H1 (cell line): Measurements from ENCODE around the gene EXTL1. TPM values are rescaled to one million over a fixed set of nuclear protein-coding genes. Genes with fewer than 3 reads are reported as not detected.

ENCODE experiments used
- CEBPB ChIP-seq: IDR thresholded peaks from 2 replicates; pipeline ENCODE4 v1.6.1; 2012; ENCODE audit warnings: low read depth, low read length
- MAFK ChIP-seq: IDR thresholded peaks from 2 replicates; pipeline ENCODE4 v1.6.1; 2012; ENCODE audit warnings: low read depth, mild to moderate bottlenecking, improper control_type of control experiment, low read length
- NANOG ChIP-seq: IDR thresholded peaks from 2 replicates; pipeline ENCODE4 v1.6.1; 2011; ENCODE audit warnings: low read length, low read depth, mild to moderate bottlenecking, inconsistent platforms; ENCODE audit not compliant: insufficient read depth, poor library complexity, severe bottlenecking
- PHF8 ChIP-seq: fragments of 200-600 bp; sonication (generic); conservative IDR thresholded peaks from 2 replicates; pipeline ENCODE4 v1.7.1; 2012; ENCODE audit warnings: low read depth, mild to moderate bottlenecking, inconsistent platforms, low read length, moderate library complexity
- YY1 ChIP-seq: IDR thresholded peaks from 2 replicates; pipeline ENCODE4 v1.6.1; 2011; ENCODE audit warnings: low read depth, mild to moderate bottlenecking, low read length
- polyA plus RNA-seq, 7 experiments: library from polyadenylated mRNA; depleted of rRNA in 3 of 7; stranded (reverse) in 5 of 7; unstranded in 2 of 7; fragments of >200 nt in 5 of 7; fragments of 200-250 nt in 2 of 7; gene quantifications; 1 replicate in 5 of 7; 2 replicates in 1 of 7; 4 replicates in 1 of 7; pipeline versions ENCODE4 v1.2.1 to v1.2.3, GENCODE V29; 2011 to 2013; ENCODE audit warnings: missing spikeins in 2 of 7, mixed read lengths in 2 of 7
- total RNA-seq: library from RNA; stranded (reverse); fragmentation: NEBNext Ultra II Directional; extraction: Animal tissue kit (Norgen Biotek cat#: 25700); gene quantifications from 2 replicates; pipeline ENCODE4 v1.2.1, GENCODE V29; 2021
- TF ChIP-seq, protein P1 (sequence below): fragments of 300-600 bp; sonication (generic); IDR thresholded peaks from 2 replicates; pipeline ENCODE4 v1.7.1; 2012; ENCODE audit warnings: low read length, moderate library complexity, mild to moderate bottlenecking, inconsistent platforms; ENCODE audit not compliant: insufficient replicate concordance

EXTL1 gene
- total and polyA plus RNA-seq, 2 of the 8 experiments (the other 6 are each of a cell fraction or from before 2014, with no cell fraction given) = 0.89 to 1.2 TPM

DNA sequence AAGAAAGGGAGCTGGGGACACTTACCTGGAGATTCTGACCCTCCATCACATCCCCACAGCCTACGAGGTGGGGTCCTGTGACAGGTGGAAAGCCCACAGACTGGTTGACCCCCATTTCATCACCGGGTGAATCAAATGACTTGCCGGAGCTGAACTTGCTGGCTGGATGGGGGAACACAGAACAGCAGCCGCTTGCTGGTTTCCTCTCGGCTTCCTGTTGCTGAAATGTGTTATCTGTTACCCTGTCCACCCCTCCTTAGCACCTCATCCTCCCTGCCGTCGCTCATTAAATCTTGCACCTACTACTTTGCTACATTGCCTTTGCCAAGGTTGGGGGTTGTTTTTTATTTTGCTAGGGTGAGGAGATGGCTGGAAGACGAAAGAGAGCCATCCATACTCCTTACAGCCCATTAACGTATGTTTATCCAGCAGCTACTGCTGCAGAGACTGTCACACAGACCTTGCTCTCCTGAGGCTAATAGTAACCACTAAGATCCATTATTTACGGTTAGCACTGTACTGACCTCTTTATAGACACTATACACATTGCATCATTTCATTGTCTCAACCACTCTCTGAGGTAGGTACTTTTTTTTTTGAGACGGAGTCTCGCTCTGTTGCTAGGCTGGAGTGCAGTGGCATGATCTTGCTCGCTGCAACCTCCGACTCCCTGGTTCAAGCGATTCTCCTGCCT lies 30.7 kb upstream of the EXTL1 start (continued):
- TF ChIP-seq, protein P1, sequence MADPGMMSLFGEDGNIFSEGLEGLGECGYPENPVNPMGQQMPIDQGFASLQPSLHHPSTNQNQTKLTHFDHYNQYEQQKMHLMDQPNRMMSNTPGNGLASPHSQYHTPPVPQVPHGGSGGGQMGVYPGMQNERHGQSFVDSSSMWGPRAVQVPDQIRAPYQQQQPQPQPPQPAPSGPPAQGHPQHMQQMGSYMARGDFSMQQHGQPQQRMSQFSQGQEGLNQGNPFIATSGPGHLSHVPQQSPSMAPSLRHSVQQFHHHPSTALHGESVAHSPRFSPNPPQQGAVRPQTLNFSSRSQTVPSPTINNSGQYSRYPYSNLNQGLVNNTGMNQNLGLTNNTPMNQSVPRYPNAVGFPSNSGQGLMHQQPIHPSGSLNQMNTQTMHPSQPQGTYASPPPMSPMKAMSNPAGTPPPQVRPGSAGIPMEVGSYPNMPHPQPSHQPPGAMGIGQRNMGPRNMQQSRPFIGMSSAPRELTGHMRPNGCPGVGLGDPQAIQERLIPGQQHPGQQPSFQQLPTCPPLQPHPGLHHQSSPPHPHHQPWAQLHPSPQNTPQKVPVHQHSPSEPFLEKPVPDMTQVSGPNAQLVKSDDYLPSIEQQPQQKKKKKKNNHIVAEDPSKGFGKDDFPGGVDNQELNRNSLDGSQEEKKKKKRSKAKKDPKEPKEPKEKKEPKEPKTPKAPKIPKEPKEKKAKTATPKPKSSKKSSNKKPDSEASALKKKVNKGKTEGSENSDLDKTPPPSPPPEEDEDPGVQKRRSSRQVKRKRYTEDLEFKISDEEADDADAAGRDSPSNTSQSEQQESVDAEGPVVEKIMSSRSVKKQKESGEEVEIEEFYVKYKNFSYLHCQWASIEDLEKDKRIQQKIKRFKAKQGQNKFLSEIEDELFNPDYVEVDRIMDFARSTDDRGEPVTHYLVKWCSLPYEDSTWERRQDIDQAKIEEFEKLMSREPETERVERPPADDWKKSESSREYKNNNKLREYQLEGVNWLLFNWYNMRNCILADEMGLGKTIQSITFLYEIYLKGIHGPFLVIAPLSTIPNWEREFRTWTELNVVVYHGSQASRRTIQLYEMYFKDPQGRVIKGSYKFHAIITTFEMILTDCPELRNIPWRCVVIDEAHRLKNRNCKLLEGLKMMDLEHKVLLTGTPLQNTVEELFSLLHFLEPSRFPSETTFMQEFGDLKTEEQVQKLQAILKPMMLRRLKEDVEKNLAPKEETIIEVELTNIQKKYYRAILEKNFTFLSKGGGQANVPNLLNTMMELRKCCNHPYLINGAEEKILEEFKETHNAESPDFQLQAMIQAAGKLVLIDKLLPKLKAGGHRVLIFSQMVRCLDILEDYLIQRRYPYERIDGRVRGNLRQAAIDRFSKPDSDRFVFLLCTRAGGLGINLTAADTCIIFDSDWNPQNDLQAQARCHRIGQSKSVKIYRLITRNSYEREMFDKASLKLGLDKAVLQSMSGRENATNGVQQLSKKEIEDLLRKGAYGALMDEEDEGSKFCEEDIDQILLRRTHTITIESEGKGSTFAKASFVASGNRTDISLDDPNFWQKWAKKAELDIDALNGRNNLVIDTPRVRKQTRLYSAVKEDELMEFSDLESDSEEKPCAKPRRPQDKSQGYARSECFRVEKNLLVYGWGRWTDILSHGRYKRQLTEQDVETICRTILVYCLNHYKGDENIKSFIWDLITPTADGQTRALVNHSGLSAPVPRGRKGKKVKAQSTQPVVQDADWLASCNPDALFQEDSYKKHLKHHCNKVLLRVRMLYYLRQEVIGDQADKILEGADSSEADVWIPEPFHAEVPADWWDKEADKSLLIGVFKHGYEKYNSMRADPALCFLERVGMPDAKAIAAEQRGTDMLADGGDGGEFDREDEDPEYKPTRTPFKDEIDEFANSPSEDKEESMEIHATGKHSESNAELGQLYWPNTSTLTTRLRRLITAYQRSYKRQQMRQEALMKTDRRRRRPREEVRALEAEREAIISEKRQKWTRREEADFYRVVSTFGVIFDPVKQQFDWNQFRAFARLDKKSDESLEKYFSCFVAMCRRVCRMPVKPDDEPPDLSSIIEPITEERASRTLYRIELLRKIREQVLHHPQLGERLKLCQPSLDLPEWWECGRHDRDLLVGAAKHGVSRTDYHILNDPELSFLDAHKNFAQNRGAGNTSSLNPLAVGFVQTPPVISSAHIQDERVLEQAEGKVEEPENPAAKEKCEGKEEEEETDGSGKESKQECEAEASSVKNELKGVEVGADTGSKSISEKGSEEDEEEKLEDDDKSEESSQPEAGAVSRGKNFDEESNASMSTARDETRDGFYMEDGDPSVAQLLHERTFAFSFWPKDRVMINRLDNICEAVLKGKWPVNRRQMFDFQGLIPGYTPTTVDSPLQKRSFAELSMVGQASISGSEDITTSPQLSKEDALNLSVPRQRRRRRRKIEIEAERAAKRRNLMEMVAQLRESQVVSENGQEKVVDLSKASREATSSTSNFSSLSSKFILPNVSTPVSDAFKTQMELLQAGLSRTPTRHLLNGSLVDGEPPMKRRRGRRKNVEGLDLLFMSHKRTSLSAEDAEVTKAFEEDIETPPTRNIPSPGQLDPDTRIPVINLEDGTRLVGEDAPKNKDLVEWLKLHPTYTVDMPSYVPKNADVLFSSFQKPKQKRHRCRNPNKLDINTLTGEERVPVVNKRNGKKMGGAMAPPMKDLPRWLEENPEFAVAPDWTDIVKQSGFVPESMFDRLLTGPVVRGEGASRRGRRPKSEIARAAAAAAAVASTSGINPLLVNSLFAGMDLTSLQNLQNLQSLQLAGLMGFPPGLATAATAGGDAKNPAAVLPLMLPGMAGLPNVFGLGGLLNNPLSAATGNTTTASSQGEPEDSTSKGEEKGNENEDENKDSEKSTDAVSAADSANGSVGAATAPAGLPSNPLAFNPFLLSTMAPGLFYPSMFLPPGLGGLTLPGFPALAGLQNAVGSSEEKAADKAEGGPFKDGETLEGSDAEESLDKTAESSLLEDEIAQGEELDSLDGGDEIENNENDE = no peak
- no peak for TF ChIP-seq NANOG
- TF ChIP-seq YY1 = no peak
- TF ChIP-seq CEBPB = no peak
- TF ChIP-seq PHF8 = no peak
- TF ChIP-seq MAFK = no peak
- TF ChIP-seq, all 59 proteins: peak for 0
